IMR-90 (cell line): ENCODE data around the gene ANO10. TPM values are rescaled to one million over a fixed set of nuclear protein-coding genes. Genes with fewer than 3 reads are reported as not detected.

Experiments used
- ATAC-seq: fragments of 200-7000 bp; cut with Tn5 transposase; 2 replicates; pipeline ENCODE4 v1.9.1; 2020; ENCODE audit warnings: low read depth, mild to moderate bottlenecking, moderate library complexity
- BruUV-seq: library from RNA; stranded (reverse); fragments of 400-500 nt; replicated peaks from 2 replicates; lab custom pipeline; 2021; lab: Mats Ljungman, UMichigan
- CTCF ChIA-PET: fragments of 300-600 bp; formaldehyde crosslinking; extraction: SDS; loops from one replicate; lab custom pipeline; 2021; ENCODE audit warnings: antibody characterized with exemption; lab: Yijun Ruan, JAX
- POLR2A ChIA-PET: fragments of 300-600 bp; sonication (Branson Sonifier 250); formaldehyde crosslinking; loops from one replicate; lab custom pipeline; 2022; ENCODE audit warnings: antibody characterized with exemption; ENCODE audit not compliant: unreplicated experiment; lab: Charles Lee
- DNase-seq: peaks from one replicate; pipeline ENCODE4 v3.0.0; 2013
- H2AFZ ChIP-seq: replicated peaks from 2 replicates; pipeline ENCODE3; 2013; ENCODE audit warnings: low read length, mild to moderate bottlenecking; ENCODE audit not compliant: poor library complexity
- H2AK5ac ChIP-seq: 2 replicates; pipeline ENCODE4 v1.6.1; 2013; ENCODE audit warnings: low read depth, low read length, inconsistent platforms
- H2AK9ac ChIP-seq: replicated peaks from 2 replicates; pipeline ENCODE3; 2013; ENCODE audit warnings: mild to moderate bottlenecking, low read depth, low read length, moderate library complexity; ENCODE audit not compliant: poor library complexity
- H2BK120ac ChIP-seq: 2 replicates; pipeline ENCODE4 v1.6.1; 2013; ENCODE audit warnings: low read depth, low read length, inconsistent platforms
- H2BK15ac ChIP-seq: 3 replicates; pipeline ENCODE4 v1.6.1; 2013; ENCODE audit warnings: low read depth, low read length, inconsistent platforms
- H2BK20ac ChIP-seq: 2 replicates; pipeline ENCODE4 v1.6.1; 2013; ENCODE audit warnings: low read depth, mild to moderate bottlenecking, inconsistent platforms, low read length, moderate library complexity
- H2BK5ac ChIP-seq: 2 replicates; pipeline ENCODE4 v1.6.1; 2013; ENCODE audit warnings: mild to moderate bottlenecking, low read depth, low read length, inconsistent platforms; ENCODE audit not compliant: poor library complexity, severe bottlenecking
- H3K14ac ChIP-seq: replicated peaks from 2 replicates; pipeline ENCODE4 v1.6.1; 2013; ENCODE audit warnings: low read depth, low read length, inconsistent platforms
- H3K18ac ChIP-seq: 2 replicates; pipeline ENCODE4 v1.6.1; 2013; ENCODE audit warnings: low read depth, low read length, control low read depth
- H3K23ac ChIP-seq: 2 replicates; pipeline ENCODE4 v1.6.1; 2013; ENCODE audit warnings: low read depth, low read length, inconsistent platforms
- H3K27ac ChIP-seq: 2 replicates; pipeline ENCODE4 v1.5.1; 2013; ENCODE audit warnings: mild to moderate bottlenecking, control low read depth, low read length; ENCODE audit not compliant: insufficient read depth
- H3K27me3 ChIP-seq: 2 replicates; pipeline ENCODE4 v1.6.1; 2013; ENCODE audit warnings: low read length; ENCODE audit not compliant: control insufficient read depth, insufficient read depth
- H3K36me3 ChIP-seq: 2 replicates; pipeline ENCODE4 v1.6.1; 2013; ENCODE audit warnings: low read length, mixed read lengths; ENCODE audit not compliant: control insufficient read depth, insufficient read depth
- H3K4ac ChIP-seq: 2 replicates; pipeline ENCODE4 v1.6.1; 2013; ENCODE audit warnings: low read depth, low read length, inconsistent platforms
- H3K4me1 ChIP-seq: 2 replicates; pipeline ENCODE4 v1.6.1; 2013; ENCODE audit warnings: low read length, mixed read lengths; ENCODE audit not compliant: control insufficient read depth, insufficient read depth
- H3K4me2 ChIP-seq: 2 replicates; pipeline ENCODE4 v1.6.1; 2013; ENCODE audit warnings: low read depth, mild to moderate bottlenecking, control low read depth, low read length, moderate library complexity
- H3K4me3 ChIP-seq: 2 replicates; pipeline ENCODE4 v1.5.1; 2013; ENCODE audit warnings: low read depth, mild to moderate bottlenecking, control low read depth, low read length, moderate library complexity; ENCODE audit not compliant: insufficient read depth
- H3K56ac ChIP-seq: 2 replicates; pipeline ENCODE4 v1.6.1; 2013; ENCODE audit warnings: low read length, inconsistent platforms; ENCODE audit not compliant: insufficient read depth; ENCODE audit errors: extremely low read depth
- H3K79me1 ChIP-seq, 2 experiments: 2 replicates each; pipeline ENCODE4 v1.6.1; 2013; ENCODE audit warnings: low read length in 2 of 2, inconsistent platforms in 1 of 2, low read depth in 1 of 2
- H3K9ac ChIP-seq: 2 replicates; pipeline ENCODE4 v1.6.1; 2013; ENCODE audit warnings: low read depth, low read length, control low read depth
- H3K9me1 ChIP-seq: 2 replicates; pipeline ENCODE4 v1.6.1; 2013; ENCODE audit warnings: low read length, inconsistent platforms; ENCODE audit not compliant: insufficient read depth
- H3K9me3 ChIP-seq: 2 replicates; pipeline ENCODE4 v1.6.1; 2013; ENCODE audit warnings: low read length; ENCODE audit not compliant: control insufficient read depth, insufficient read depth
- H4K20me1 ChIP-seq: 2 replicates; pipeline ENCODE4 v1.6.1; 2013; ENCODE audit warnings: low read length, inconsistent platforms; ENCODE audit not compliant: insufficient read depth
- H4K5ac ChIP-seq: 2 replicates; pipeline ENCODE4 v1.6.1; 2013; ENCODE audit warnings: mild to moderate bottlenecking, low read depth, low read length, control low read depth
- H4K8ac ChIP-seq, 2 experiments: 2 replicates each; pipeline ENCODE4 v1.6.1; 2013; ENCODE audit warnings: low read depth in 2 of 2, low read length in 2 of 2, control low read depth in 1 of 2, inconsistent platforms in 1 of 2
- H4K91ac ChIP-seq: 2 replicates; pipeline ENCODE4 v1.6.1; 2013; ENCODE audit warnings: low read depth, low read length, inconsistent platforms; ENCODE audit not compliant: insufficient read depth
- BHLHE40 ChIP-seq: fragments of 150-350 bp; IDR thresholded peaks from 2 replicates; pipeline ENCODE4 v1.6.1; 2016; ENCODE audit warnings: mild to moderate bottlenecking, low read depth, low read length
- CHD1 ChIP-seq: IDR thresholded peaks from 2 replicates; pipeline ENCODE4 v1.6.1; 2012; ENCODE audit warnings: low read depth, low read length, improper control_type of control experiment
- CTCF ChIP-seq: conservative IDR thresholded peaks from 2 replicates; pipeline ENCODE4 v1.5.1; 2012; ENCODE audit warnings: mild to moderate bottlenecking, low read depth, low read length, improper control_type of control experiment
- ELK1 ChIP-seq: fragments of 150-350 bp; IDR thresholded peaks from 2 replicates; pipeline ENCODE4 v1.6.1; 2016; ENCODE audit warnings: low read depth, mild to moderate bottlenecking, low read length, moderate library complexity, borderline replicate concordance
- FOS ChIP-seq: fragments of 150-350 bp; IDR thresholded peaks from 2 replicates; pipeline ENCODE4 v1.6.1; 2016; ENCODE audit warnings: low read depth, low read length
- MAFK ChIP-seq: IDR thresholded peaks from 2 replicates; pipeline ENCODE4 v1.6.1; 2012; ENCODE audit warnings: low read depth, low read length, improper control_type of control experiment
- MAZ ChIP-seq: IDR thresholded peaks from 2 replicates; pipeline ENCODE4 v1.6.1; 2012; ENCODE audit warnings: low read depth, mild to moderate bottlenecking, low read length, improper control_type of control experiment, moderate library complexity, borderline replicate concordance
- MXI1 ChIP-seq: IDR thresholded peaks from 2 replicates; pipeline ENCODE4 v1.6.1; 2012; ENCODE audit warnings: low read depth, mild to moderate bottlenecking, low read length, moderate library complexity, borderline replicate concordance
- NFE2L2 ChIP-seq: fragments of 150-350 bp; IDR thresholded peaks from 2 replicates; pipeline ENCODE4 v1.6.1; 2016; ENCODE audit warnings: low read depth, mild to moderate bottlenecking, low read length
- POLR2A ChIP-seq: IDR thresholded peaks from 2 replicates; pipeline ENCODE4 v1.6.1; 2012; ENCODE audit warnings: mild to moderate bottlenecking, low read depth, low read length
- RAD21 ChIP-seq: IDR thresholded peaks from 2 replicates; pipeline ENCODE4 v1.6.1; 2012; ENCODE audit warnings: low read length, improper control_type of control experiment
- RCOR1 ChIP-seq: IDR thresholded peaks from 2 replicates; pipeline ENCODE4 v1.6.1; 2012; ENCODE audit warnings: mild to moderate bottlenecking, low read length, improper control_type of control experiment; ENCODE audit not compliant: insufficient replicate concordance
- RFX5 ChIP-seq: IDR thresholded peaks from 2 replicates; pipeline ENCODE4 v1.8.0; 2012; ENCODE audit warnings: low read depth, mild to moderate bottlenecking, low read length, moderate library complexity
- SMC3 ChIP-seq: fragments of 150-350 bp; IDR thresholded peaks from 2 replicates; pipeline ENCODE4 v1.6.1; 2016; ENCODE audit warnings: low read depth, mild to moderate bottlenecking, antibody characterized with exemption, low read length, moderate library complexity
- USF2 ChIP-seq: fragments of 150-350 bp; IDR thresholded peaks from 2 replicates; pipeline ENCODE4 v1.6.1; 2017; ENCODE audit warnings: mild to moderate bottlenecking, antibody characterized with exemption, low read length, low read depth
- dilution Hi-C: fragments of 300-500 bp; cut with HindIII; formaldehyde crosslinking; loops from one replicate; pipeline ENCODE4 v1.14.3; 2018; ENCODE audit warnings: low sequenced_read_pairs; ENCODE audit not compliant: unreplicated experiment
- in situ Hi-C: fragments of 300-500 bp; cut with MboI; formaldehyde crosslinking; loops from 3 replicates; pipeline ENCODE4 v1.14.3; 2019; ENCODE audit warnings: low sequenced_read_pairs, inconsistent platforms, mixed read lengths
- intact Hi-C: fragments of 100-400 bp; cut with micrococcal nuclease; formaldehyde crosslinking; loops from 2 replicates; pipeline ENCODE4 v1.10.0; 2022
- polyA plus RNA-seq, 3 experiments: library from polyadenylated mRNA; depleted of rRNA; stranded (reverse); fragments of >200 nt; gene quantifications; 2 replicates each; pipeline ENCODE4 v1.2.3, GENCODE V29; 2012; ENCODE audit warnings: low replicate concordance in 1 of 3
- total RNA-seq: library from RNA; depleted of rRNA; stranded (reverse); fragments of >200 nt; gene quantifications from 2 replicates; pipeline ENCODE4 v1.2.3, GENCODE V29; 2012

Gene ANO10
- total and polyA plus RNA-seq, 2 of the 4 experiments (the other 2 are of a cell fraction), result 28.5 to 41.6 TPM

- H3K4me2 ChIP-seq, result no peak overlapping the region
- peak; percentile 18 for DNase-seq
- H2AK9ac ChIP-seq, result no peak overlapping the region
- no peak overlapping the region for H3K4me3 ChIP-seq
- CTCF ChIA-PET, result no interaction called here
- H3K56ac ChIP-seq, result no peak overlapping the region
- no peak overlapping the region for H2AK5ac ChIP-seq
- intact Hi-C loops (no loop called here), in situ Hi-C loops (no loop called here), dilution Hi-C loops (no loop called here)
- no TSS peak for BruUV-seq
- peaks cover 11% of the 10 kb centered on the region for H3K4me1 ChIP-seq
- H3K9ac ChIP-seq, result no peak overlapping the region
- no peak for ATAC-seq
- no peak for TF ChIP-seq MXI1
- no peak for TF ChIP-seq SMC3
- TF ChIP-seq POLR2A, result no peak
- no peak for TF ChIP-seq RAD21
- TF ChIP-seq FOS, result no peak
- TF ChIP-seq BHLHE40, result no peak
- no peak for TF ChIP-seq MAFK
- no peak for TF ChIP-seq USF2
- TF ChIP-seq MAZ, result no peak
- no peak for TF ChIP-seq CTCF
- TF ChIP-seq NFE2L2, result no peak
- no peak for TF ChIP-seq CHD1
- TF ChIP-seq RCOR1, result no peak
- no peak for TF ChIP-seq RFX5
- TF ChIP-seq ELK1, result no peak
- no peak overlapping the region for H4K8ac ChIP-seq
- no peak overlapping the region for H2BK20ac ChIP-seq
- POLR2A ChIA-PET, result no interaction called here
- H3K23ac ChIP-seq, result no peak overlapping the region
- no peak overlapping the region for H2BK5ac ChIP-seq
- H4K5ac ChIP-seq, result no peak overlapping the region
- no peak overlapping the region for H3K27ac ChIP-seq
- no peak overlapping the region for H3K18ac ChIP-seq
- no peak overlapping the region for H2BK120ac ChIP-seq
- H3K9me1 ChIP-seq, result peaks cover 19% of the 10 kb centered on the region
- H4K91ac ChIP-seq, result no peak overlapping the region
- H3K4ac ChIP-seq, result no peak overlapping the region
- H2AFZ ChIP-seq, result no peak overlapping the region
- no peaks in the 10 kb centered on the region for H4K20me1 ChIP-seq
- H3K9me3 ChIP-seq, result peaks cover 2% of the 10 kb centered on the region
- H2BK15ac ChIP-seq, result no peak overlapping the region
- no peak overlapping the region for H3K14ac ChIP-seq
- H3K79me1 ChIP-seq, result peaks cover 3 to 28% of the 10 kb centered on the region in 2 experiments; a peak in 3 of 4 replicates
- H3K36me3 ChIP-seq, result peaks cover 4% of the 10 kb centered on the region; the same call in 1 of the 2 replicates
- no peaks in the 10 kb centered on the region for H3K27me3 ChIP-seq
Measured at GRCh38 chr3:43526956-43527355, 94.9 kb downstream of the ANO10 start.
